ENCODE data around the gene TCEA3.

The TCEA3 gene

DNA sequence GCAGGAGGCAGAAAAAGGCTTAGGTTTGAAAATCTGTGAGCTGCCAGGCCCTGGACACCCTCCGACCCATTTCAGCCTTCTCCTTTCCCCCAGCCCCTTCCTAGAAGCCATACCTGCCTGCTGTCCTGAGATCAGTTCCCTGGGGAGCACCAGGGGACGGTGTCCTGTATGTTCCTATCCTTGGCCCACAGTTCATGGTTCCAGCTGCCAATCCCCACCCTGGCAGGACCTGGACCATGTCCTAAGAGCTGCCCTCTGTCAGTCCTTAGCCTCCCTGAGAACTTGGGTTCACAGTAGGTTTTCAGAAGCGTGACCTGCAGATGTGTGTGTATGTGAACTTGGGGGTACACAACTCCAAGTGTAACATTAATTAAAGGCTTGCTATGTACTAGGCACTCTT, 3.8 kb downstream of the TCEA3 start:
- FAIRE-seq = no peak

- no peak for FAIRE-seq
Measured at GRCh38 chr1:23419180-23419579, 5.4 kb downstream of the TCEA3 start.

DNA sequence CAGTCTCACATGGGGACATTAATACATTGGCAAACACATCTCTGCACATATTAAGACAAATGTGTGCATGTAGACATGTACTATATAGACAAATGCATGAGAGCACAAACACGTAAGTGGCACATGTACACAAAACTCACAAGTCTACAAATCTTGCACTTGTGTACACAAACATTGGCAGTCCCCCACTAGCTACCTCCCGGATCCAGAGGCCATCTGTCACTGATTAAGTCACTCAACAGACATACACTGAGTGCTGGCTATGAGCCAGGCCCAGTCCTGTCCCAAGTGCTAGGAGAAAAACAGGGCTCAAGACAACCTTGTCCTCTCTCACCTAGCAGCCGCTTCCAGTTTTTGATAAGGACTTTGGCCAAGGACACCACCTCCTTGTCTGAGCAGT, 7.0 kb downstream of the TCEA3 start:
- FAIRE-seq = no peak

DNA sequence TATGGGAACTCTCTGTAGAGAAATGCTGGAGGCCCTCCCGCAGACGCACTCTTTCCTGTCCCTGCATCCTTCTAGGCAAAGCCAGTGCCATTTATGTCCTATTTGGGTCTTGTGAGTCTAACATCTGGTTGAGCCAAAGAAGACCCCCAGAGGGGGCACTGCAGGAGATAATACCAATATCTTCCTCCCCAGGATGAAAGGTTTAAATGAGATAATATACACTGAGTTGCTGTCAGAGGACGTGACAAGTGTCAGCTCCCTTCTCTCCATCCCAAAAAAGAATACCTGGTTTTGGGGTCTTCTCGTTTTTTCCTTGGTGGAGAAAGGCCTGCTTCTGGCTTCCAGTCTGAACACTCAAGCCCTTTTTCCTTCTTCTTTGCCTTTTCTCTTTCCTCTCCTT, 7.6 kb downstream of the TCEA3 start:
- FAIRE-seq = no peak

DNA sequence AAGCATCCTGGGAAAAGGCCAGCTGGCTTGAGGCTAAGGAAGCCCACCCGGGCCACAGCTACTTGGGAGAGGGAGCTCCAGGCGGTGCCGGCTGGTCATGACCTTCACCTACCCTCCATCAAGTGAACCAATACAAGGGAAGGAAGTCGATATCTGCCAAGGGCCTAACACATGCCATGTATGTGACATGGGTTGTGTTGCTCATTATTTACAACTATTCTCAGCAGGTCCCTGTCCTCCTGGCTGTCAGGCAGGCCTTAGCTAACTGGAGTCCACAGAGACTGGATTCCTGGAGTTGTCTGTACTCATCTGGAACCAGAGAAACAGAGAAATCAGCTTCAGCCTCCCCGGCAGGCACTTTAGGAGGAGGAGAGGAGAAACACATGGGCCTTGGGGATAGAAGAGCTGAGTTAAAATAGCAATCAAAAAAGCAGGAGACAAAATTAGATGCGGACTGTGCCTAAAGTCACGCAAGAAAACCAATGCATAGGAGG, 15.7 kb downstream of the TCEA3 start:
- FAIRE-seq = no peak

- no peak for FAIRE-seq
Measured at GRCh38 chr1:23407016-23407630, 17.4 kb downstream of the TCEA3 start.

DNA sequence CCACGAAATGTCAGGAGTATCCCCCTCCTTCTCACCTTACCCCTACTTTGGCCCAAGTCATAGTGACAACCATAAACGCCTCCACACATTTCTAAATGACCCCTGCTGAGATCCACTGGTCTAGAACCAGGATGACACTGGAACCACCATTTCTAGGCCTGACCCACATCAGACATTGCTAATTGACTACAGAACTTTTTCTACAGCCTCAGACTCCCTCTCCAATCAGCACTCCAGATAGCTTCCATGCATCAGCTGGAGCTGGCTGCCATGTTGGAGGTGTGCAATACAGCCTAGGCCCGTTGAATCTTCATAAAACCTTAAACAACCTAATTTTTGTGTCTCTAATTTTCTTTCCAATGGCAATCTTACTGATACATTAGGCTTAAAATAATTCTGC, 18.6 kb downstream of the TCEA3 start:
- FAIRE-seq = no peak

GRCh38 chr1:23403735-23404486, 20.6 kb downstream of the TCEA3 start:
- FAIRE-seq = no peak

GRCh38 chr1:23403355-23403734, 21.2 kb downstream of the TCEA3 start:
- FAIRE-seq = no peak

GRCh38 chr1:23403038-23403336, 21.6 kb downstream of the TCEA3 start:
- FAIRE-seq = no peak

DNA sequence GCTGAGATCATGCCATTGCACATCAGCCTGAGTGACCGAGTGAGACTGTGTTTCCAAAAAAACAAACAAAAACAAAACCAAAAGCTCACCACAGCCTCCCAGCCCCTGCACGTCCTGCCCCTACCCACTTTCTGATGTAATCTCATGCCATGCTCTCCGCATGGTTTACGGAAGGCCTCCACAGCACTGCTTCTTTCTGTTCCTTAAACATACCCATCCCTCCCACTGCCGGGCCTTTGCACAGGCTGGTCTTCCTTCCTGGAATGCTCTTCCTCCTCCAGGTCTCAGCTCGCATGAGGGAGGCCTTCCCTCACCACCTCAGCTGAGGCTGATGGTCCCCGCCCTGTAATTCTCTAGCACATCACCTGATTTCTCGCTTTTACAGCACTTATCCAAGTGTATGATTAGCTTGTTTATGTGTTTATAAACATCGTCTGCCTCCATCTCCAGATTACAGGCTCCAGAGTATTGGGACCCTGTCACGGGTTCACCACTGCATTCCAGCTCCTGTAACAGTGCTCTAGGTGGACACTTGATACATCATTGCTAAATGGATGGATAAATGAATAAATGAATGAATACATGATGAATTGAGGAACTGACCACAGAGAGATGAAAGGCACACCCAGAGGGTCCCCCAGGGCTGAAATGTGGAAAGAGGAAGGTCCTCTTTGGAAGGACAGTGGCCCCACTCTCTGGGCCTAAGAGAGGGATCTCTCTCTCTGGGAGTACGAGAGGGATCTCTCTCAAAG, 22.1 kb downstream of the TCEA3 start:
- no peak for FAIRE-seq

DNA sequence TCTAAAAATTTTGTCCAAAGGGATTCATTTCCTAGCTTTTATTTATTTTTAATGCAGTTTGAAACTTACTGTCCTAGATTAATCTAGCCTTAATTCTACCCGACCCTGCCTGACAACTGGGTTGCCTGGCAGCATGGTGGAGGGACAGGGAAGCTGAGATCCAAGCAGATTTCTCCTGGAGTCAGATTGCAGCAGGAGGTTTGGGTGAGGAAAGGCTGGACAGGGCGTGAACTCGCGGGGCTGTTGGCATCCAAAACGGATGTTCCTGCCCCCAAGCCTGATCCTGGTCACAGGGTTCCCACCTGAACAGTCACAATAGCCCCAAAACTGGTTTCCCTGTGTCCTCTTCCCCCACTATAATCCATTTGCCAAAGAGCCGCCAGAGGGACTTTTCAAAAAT, 23.2 kb downstream of the TCEA3 start:
- no peak for FAIRE-seq

GRCh38 chr1:23400324-23401114, 24.0 kb downstream of the TCEA3 start:
- no peak for FAIRE-seq

DNA sequence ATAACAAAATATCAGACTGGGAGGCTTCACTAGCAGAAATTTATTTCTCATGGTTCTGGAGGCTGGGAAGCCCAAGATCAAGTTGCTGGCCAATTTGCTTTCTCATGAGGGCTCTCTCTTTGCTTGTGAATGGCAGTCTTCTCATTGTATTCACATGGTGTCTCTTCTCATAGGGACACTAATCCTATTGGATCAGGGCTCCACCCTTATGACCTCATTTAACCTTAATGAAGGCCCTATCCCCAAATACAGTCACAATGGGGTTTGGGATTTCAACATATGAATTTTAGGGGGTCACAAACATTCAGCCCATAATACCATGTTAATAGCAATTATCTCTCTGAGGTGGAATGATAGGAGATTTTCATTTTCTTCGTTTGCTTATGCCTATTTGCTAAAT, 25.3 kb downstream of the TCEA3 start:
- FAIRE-seq = no peak

DNA sequence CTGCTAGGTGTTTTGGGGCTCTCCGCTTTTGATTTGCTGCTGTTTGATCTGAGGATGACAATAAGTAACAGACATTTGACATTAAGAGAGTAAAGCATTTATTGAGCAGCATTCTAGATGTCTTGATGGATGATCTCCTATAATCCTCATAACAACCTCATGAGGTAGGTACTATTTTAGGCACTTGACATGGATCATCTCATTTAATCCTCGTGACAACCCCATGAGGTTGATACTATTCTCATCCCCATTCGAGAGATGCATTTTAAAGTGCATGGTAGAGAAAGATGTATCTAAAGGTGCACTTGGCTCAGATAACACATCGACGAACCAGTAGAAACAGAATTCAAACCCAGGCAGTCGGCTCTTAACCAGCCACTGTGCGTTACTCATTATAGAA, 26.6 kb downstream of the TCEA3 start:
- no peak for FAIRE-seq

DNA sequence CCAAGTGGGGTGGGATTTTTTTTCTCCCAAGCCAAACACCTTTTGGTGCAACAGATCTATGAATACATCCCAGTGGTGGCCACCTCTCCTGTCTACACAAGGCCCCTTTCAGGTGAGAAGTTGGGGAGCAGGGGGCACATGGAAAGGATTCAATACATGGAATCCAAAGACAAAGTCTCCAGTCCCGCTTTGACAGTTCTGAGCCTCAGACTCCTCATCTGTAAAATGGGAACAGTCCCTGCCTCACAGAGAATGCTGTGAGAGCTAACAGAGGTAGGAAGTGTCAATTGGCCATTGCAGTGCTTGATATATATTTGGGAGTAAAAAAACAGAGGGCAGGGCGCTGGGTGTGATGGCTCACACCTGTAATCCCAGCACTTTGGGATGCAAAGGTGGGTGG, 28.2 kb downstream of the TCEA3 start:
- FAIRE-seq = no peak

DNA sequence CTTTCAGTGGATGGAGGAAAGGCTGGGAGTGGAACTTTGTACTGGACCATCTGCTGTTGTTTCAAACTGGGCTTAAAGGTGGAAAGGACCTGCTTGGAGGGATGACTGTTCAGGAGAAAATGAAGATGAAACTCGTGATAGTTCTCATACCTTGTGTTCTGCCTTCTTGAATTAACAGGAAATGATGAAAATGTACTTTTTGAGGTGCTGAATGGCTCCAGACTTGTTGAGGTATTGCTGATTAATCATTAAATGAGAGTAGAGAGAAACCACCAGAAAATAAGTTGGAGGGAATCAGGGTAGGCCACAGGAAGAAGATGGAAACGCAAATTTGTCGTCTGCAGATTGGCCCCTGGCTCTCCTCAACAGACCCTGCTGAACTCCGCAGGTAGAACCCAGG, 28.7 kb downstream of the TCEA3 start:
- no peak for FAIRE-seq

GRCh38 chr1:23395154-23395724, 29.3 kb downstream of the TCEA3 start:
- no peak for FAIRE-seq

GRCh38 chr1:23394684-23395083, 29.9 kb downstream of the TCEA3 start:
- no peak for FAIRE-seq

DNA sequence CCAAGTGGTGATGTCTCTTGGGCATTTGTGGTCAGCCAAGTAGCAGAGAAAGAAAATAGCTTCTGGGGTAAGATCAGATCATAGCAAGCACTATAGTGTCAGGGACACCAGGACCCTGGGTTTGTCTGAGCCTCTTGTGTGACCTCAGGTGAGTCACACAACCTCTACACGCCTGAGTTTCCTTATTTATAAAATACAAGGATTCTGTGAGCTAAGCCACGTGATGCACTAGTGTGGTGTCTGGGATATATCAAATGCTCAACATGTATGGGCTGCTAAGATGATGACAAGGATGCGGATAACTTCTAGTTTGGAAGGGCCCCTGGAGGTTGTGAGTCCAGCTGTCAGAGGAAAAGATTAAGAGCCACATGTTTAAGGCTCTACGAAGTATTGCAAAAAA, 30.4 kb downstream of the TCEA3 start:
- FAIRE-seq = no peak

- no peak for FAIRE-seq
Measured at GRCh38 chr1:23393706-23394105, 30.8 kb downstream of the TCEA3 start.

DNA sequence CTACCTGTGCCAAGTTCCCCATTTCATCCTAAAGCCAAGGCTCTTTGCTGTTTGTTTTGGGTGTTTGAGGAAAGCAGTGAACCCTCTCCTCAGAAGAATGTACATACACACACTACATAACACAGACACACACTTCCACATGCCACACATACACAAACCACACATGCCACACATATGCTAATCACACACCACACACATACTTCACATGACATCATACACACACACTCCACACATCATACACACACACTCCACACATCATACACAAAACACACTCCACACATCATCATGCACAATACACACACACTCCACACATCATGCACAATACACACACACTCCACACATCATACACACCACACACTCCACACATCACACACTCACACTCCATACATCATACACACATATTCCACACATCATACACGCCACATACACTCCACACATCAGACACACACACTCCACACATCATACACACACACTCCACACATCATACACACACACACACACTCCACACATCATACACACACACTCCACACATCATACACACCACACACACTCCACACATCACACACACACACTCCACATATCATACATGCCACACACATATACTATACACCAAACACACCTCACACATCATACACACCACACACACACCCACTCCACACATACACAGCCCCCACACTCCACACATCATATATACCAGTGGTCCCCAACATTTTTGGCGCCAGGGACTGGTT, 32.3 kb downstream of the TCEA3 start:
- FAIRE-seq = no peak

All from A204.1 (cell line).